Measurements from ENCODE around the gene MGLL. TPM values are rescaled to one million over a fixed set of nuclear protein-coding genes. Genes with fewer than 3 reads are reported as not detected.

MGLL gene
- total RNA-seq, 1 donor from 2014 or later, result 10.3 TPM

GRCh38 chr3:127764841-127765362, 57.4 kb downstream of the MGLL start:
- peaks cover 7% of the 10 kb centered on the region for H3K9me3 Mint-ChIP-seq (ENCODE audit: unreplicated experiment)
- H3K4me3 Mint-ChIP-seq (ENCODE audit: unreplicated experiment), result no peak overlapping the region
- DNase-seq, result no peak
- H3K4me1 Mint-ChIP-seq (ENCODE audit: low read depth, unreplicated experiment), result peaks cover 12% of the 10 kb centered on the region
- peaks cover 2% of the 10 kb centered on the region for H3K27me3 Mint-ChIP-seq (ENCODE audit: unreplicated experiment)
- TF ChIP-seq CTCF (IDR thresholded peaks at IDR 0.05; ENCODE audit: partially characterized antibody, unreplicated experiment), result no peak
- no peak overlapping the region for H3K27ac Mint-ChIP-seq (ENCODE audit: unreplicated experiment)
- peaks cover 12% of the 10 kb centered on the region for H3K36me3 Mint-ChIP-seq (ENCODE audit: unreplicated experiment)

- Mint-ChIP-seq H3K27me3 (ENCODE audit: unreplicated experiment) (peaks cover 2% of the 10 kb centered on the region), H3K27ac (ENCODE audit: unreplicated experiment) (no peak overlapping the region), H3K4me1 (ENCODE audit: low read depth, unreplicated experiment) (peaks cover 18% of the 10 kb centered on the region), H3K9me3 (ENCODE audit: unreplicated experiment) (peaks cover 8% of the 10 kb centered on the region), H3K36me3 (ENCODE audit: unreplicated experiment) (peaks cover 9% of the 10 kb centered on the region), H3K4me3 (ENCODE audit: unreplicated experiment) (no peak overlapping the region)
- DNase-seq, result no peak
- TF ChIP-seq CTCF (IDR thresholded peaks at IDR 0.05; ENCODE audit: partially characterized antibody, unreplicated experiment), result no peak
These were observed 58.0 kb downstream of the MGLL start for GRCh38 chr3:127764301-127764700.

GRCh38 chr3:127763816-127764215, 58.5 kb downstream of the MGLL start:
- peaks cover 18% of the 10 kb centered on the region for H3K4me1 Mint-ChIP-seq (ENCODE audit: low read depth, unreplicated experiment)
- no peak for TF ChIP-seq CTCF (IDR thresholded peaks at IDR 0.05; ENCODE audit: partially characterized antibody, unreplicated experiment)

GRCh38 chr3:127763337-127763736, 59.0 kb downstream of the MGLL start:
- Mint-ChIP-seq H3K4me1 (ENCODE audit: low read depth, unreplicated experiment) (peaks cover 18% of the 10 kb centered on the region), H3K27ac (ENCODE audit: unreplicated experiment) (no peak overlapping the region), H3K9me3 (ENCODE audit: unreplicated experiment) (peaks cover 7% of the 10 kb centered on the region), H3K4me3 (ENCODE audit: unreplicated experiment) (no peak overlapping the region), H3K36me3 (ENCODE audit: unreplicated experiment) (peaks cover 3% of the 10 kb centered on the region), H3K27me3 (ENCODE audit: unreplicated experiment) (no peaks in the 10 kb centered on the region)
- no peak for DNase-seq
- no peak for TF ChIP-seq CTCF (IDR thresholded peaks at IDR 0.05; ENCODE audit: partially characterized antibody, unreplicated experiment)

More at GRCh38 chr3:127763816-127764215, 58.5 kb downstream of the MGLL start:
- peaks cover 8% of the 10 kb centered on the region for H3K36me3 Mint-ChIP-seq (ENCODE audit: unreplicated experiment)
- H3K9me3 Mint-ChIP-seq (ENCODE audit: unreplicated experiment), result peaks cover 9% of the 10 kb centered on the region
- peaks cover 2% of the 10 kb centered on the region for H3K27me3 Mint-ChIP-seq (ENCODE audit: unreplicated experiment)
- H3K27ac Mint-ChIP-seq (ENCODE audit: unreplicated experiment), result no peak overlapping the region
- no peak for DNase-seq
- no peak overlapping the region for H3K4me3 Mint-ChIP-seq (ENCODE audit: unreplicated experiment)

- H3K36me3 Mint-ChIP-seq (ENCODE audit: unreplicated experiment), result no peaks in the 10 kb centered on the region
- peaks cover 18% of the 10 kb centered on the region for H3K4me1 Mint-ChIP-seq (ENCODE audit: low read depth, unreplicated experiment)
These were observed 59.6 kb downstream of the MGLL start for GRCh38 chr3:127762787-127763105.

More at GRCh38 chr3:127762787-127763105, 59.6 kb downstream of the MGLL start:
- no peak for DNase-seq
- Mint-ChIP-seq H3K9me3 (ENCODE audit: unreplicated experiment) (peaks cover 4% of the 10 kb centered on the region), H3K27ac (ENCODE audit: unreplicated experiment) (no peak overlapping the region), H3K27me3 (ENCODE audit: unreplicated experiment) (peaks cover 2% of the 10 kb centered on the region), H3K4me3 (ENCODE audit: unreplicated experiment) (no peak overlapping the region)
- no peak for TF ChIP-seq CTCF (IDR thresholded peaks at IDR 0.05; ENCODE audit: partially characterized antibody, unreplicated experiment)

Data from glutamatergic neuron (in vitro differentiated cells).